Measurements from ENCODE around the gene UGP2.

DNA sequence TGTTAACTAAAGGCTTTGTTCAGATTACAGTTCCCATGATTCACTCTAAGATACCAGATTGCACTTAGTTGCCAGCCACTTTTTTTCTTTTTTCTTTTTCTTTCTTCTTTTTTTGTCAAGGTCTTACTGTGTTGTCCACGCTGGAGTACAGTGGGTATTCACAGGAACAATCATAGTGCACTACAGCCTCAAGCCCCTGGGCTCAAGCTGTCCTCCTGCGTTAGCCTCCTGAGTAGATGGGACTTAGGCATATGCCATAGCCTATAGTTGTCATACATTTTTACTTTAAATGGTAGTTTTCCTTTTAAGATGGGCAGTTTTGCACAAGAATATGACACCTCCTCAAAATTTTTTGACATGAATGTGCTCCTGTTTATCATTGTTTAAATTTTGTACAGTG is 2.1 kb downstream of the UGP2 start:
- peak; percentile 73; the same call in 1 of the 2 replicates for TF ChIP-seq POLR2AphosphoS5 (IDR thresholded peaks at IDR 0.05; ENCODE audit: low read depth, low read length)
- TF ChIP-seq, protein P1, sequence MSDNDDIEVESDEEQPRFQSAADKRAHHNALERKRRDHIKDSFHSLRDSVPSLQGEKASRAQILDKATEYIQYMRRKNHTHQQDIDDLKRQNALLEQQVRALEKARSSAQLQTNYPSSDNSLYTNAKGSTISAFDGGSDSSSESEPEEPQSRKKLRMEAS (IDR thresholded peaks at IDR 0.05): no peak
- TF ChIP-seq, protein P2, sequence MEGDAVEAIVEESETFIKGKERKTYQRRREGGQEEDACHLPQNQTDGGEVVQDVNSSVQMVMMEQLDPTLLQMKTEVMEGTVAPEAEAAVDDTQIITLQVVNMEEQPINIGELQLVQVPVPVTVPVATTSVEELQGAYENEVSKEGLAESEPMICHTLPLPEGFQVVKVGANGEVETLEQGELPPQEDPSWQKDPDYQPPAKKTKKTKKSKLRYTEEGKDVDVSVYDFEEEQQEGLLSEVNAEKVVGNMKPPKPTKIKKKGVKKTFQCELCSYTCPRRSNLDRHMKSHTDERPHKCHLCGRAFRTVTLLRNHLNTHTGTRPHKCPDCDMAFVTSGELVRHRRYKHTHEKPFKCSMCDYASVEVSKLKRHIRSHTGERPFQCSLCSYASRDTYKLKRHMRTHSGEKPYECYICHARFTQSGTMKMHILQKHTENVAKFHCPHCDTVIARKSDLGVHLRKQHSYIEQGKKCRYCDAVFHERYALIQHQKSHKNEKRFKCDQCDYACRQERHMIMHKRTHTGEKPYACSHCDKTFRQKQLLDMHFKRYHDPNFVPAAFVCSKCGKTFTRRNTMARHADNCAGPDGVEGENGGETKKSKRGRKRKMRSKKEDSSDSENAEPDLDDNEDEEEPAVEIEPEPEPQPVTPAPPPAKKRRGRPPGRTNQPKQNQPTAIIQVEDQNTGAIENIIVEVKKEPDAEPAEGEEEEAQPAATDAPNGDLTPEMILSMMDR (IDR thresholded peaks at IDR 0.05; ENCODE audit: control extremely low read depth in 1 of 3, insufficient read depth in 1 of 3, low read depth in 1 of 3, low read length in 3 of 3): no peak
- TF ChIP-seq FOSL1 (IDR thresholded peaks at IDR 0.05; ENCODE audit: insufficient read depth, low read depth, low read length): no peak
- TF ChIP-seq SIRT6 (IDR thresholded peaks at IDR 0.05; ENCODE audit: low read length): no peak
- no peak for TF ChIP-seq EP300 (IDR thresholded peaks at IDR 0.05; ENCODE audit: borderline replicate concordance in 1 of 2, low read depth in 2 of 2, low read length in 2 of 2)

All from H1 (cell line).